Mesendoderm (in vitro differentiated cells): ENCODE measurements around the gene LRRC4C.

ENCODE experiments used
- DNase-seq: peaks from one replicate; pipeline ENCODE4 v3.0.0; 2013
- H2AK5ac ChIP-seq: 2 replicates; pipeline ENCODE4 v1.6.1; 2013; ENCODE audit warnings: low read length, inconsistent platforms
- H2BK120ac ChIP-seq: 2 replicates; pipeline ENCODE4 v1.6.1; 2013; ENCODE audit warnings: low read depth, mild to moderate bottlenecking, low read length, moderate library complexity, mixed read lengths
- H2BK15ac ChIP-seq: replicated peaks from 2 replicates; pipeline ENCODE4 v1.6.1; 2013; ENCODE audit warnings: low read depth, mild to moderate bottlenecking, moderate library complexity
- H2BK5ac ChIP-seq: 2 replicates; pipeline ENCODE4 v1.6.1; 2013; ENCODE audit warnings: low read length, inconsistent platforms
- H3K18ac ChIP-seq: 2 replicates; pipeline ENCODE4 v1.6.1; 2013; ENCODE audit warnings: mild to moderate bottlenecking, low read length, mixed read lengths
- H3K23ac ChIP-seq: one replicate; pipeline ENCODE4 v1.6.1; 2013; ENCODE audit warnings: low read length
- H3K27ac ChIP-seq: 2 replicates; pipeline ENCODE4 v1.5.1; 2013; ENCODE audit warnings: low read depth, mild to moderate bottlenecking, inconsistent platforms, low read length, moderate library complexity
- H3K27me3 ChIP-seq: 2 replicates; pipeline ENCODE4 v1.6.1; 2013; ENCODE audit warnings: low read length, control low read depth, mild to moderate bottlenecking, inconsistent platforms; ENCODE audit not compliant: insufficient read depth, poor library complexity
- H3K36me3 ChIP-seq: 2 replicates; pipeline ENCODE4 v1.6.1; 2013; ENCODE audit warnings: low read length, inconsistent platforms; ENCODE audit not compliant: control insufficient read depth, insufficient read depth
- H3K4ac ChIP-seq: one replicate; pipeline ENCODE4 v1.6.1; 2013; ENCODE audit warnings: low read depth, mild to moderate bottlenecking, low read length, moderate library complexity
- H3K4me1 ChIP-seq: 2 replicates; pipeline ENCODE4 v1.6.1; 2013; ENCODE audit warnings: low read depth, low read length, inconsistent platforms; ENCODE audit not compliant: control insufficient read depth
- H3K4me2 ChIP-seq: 2 replicates; pipeline ENCODE4 v1.6.1; 2013; ENCODE audit warnings: low read length
- H3K4me3 ChIP-seq: 2 replicates; pipeline ENCODE4 v1.5.1; 2013; ENCODE audit warnings: mild to moderate bottlenecking, low read length
- H3K56ac ChIP-seq: one replicate; pipeline ENCODE4 v1.6.1; 2013; ENCODE audit warnings: low read length
- H3K79me1 ChIP-seq: 2 replicates; pipeline ENCODE4 v1.6.1; 2013; ENCODE audit warnings: low read length, inconsistent platforms
- H3K79me2 ChIP-seq: 2 replicates; pipeline ENCODE4 v1.6.1; 2013; ENCODE audit warnings: mild to moderate bottlenecking, low read length; ENCODE audit not compliant: control insufficient read depth, insufficient read depth
- H3K9ac ChIP-seq: 2 replicates; pipeline ENCODE4 v1.6.1; 2013; ENCODE audit warnings: low read length, inconsistent platforms
- H4K5ac ChIP-seq: one replicate; pipeline ENCODE4 v1.6.1; 2013; ENCODE audit warnings: low read length
- H4K8ac ChIP-seq: one replicate; pipeline ENCODE4 v1.6.1; 2013; ENCODE audit warnings: low read depth, mild to moderate bottlenecking, control low read depth, low read length, moderate library complexity
- WGBS: extraction: QIAGEN DNeasy Blood & Tissue Kit; methylation state at CpG from one replicate; pipeline ENCODE4 v1.1.7; 2013; ENCODE audit warnings: low lambda C conversion rate, missing lambda C conversion rate; ENCODE audit not compliant: insufficient coverage; ENCODE audit errors: extremely low coverage; 5-methylcytosine and 5-hydroxymethylcytosine counted together

LRRC4C gene

GRCh38 chr11:40688369-40688768, 771.1 kb downstream of the LRRC4C start:
- H4K8ac ChIP-seq = no peak overlapping the region
- H2BK15ac ChIP-seq = no peak overlapping the region
- H2AK5ac ChIP-seq = no peak overlapping the region
- H3K4ac ChIP-seq = no peak overlapping the region
- no peak overlapping the region for H3K4me3 ChIP-seq
- H3K27ac ChIP-seq = no peak overlapping the region
- H3K79me1 ChIP-seq = no peaks in the 10 kb centered on the region
- WGBS = no CpG with 5 or more reads among the region's 4 CpGs
- H3K56ac ChIP-seq = no peak overlapping the region
- no peak overlapping the region for H2BK5ac ChIP-seq
- H3K4me1 ChIP-seq = peaks cover 1% of the 10 kb centered on the region
- no peak overlapping the region for H3K23ac ChIP-seq
- H3K18ac ChIP-seq = no peak overlapping the region
- H4K5ac ChIP-seq = no peak overlapping the region
- H3K79me2 ChIP-seq = no peaks in the 10 kb centered on the region
- H3K4me2 ChIP-seq = no peak overlapping the region
- no peak for DNase-seq
- H2BK120ac ChIP-seq = no peak overlapping the region
- no peaks in the 10 kb centered on the region for H3K36me3 ChIP-seq
- no peaks in the 10 kb centered on the region for H3K27me3 ChIP-seq
- no peak overlapping the region for H3K9ac ChIP-seq

- no peak overlapping the region for H3K4ac ChIP-seq
- H3K79me1 ChIP-seq = no peaks in the 10 kb centered on the region
- no peak overlapping the region for H4K8ac ChIP-seq
- no peak overlapping the region for H3K4me3 ChIP-seq
- no CpG with 5 or more reads among the region's 5 CpGs for WGBS
- H3K23ac ChIP-seq = no peak overlapping the region
- H4K5ac ChIP-seq = no peak overlapping the region
- no peaks in the 10 kb centered on the region for H3K36me3 ChIP-seq
- H3K4me1 ChIP-seq = peaks cover 1% of the 10 kb centered on the region
- H3K18ac ChIP-seq = no peak overlapping the region
- no peak overlapping the region for H3K27ac ChIP-seq
- H3K79me2 ChIP-seq = no peaks in the 10 kb centered on the region
- H2BK5ac ChIP-seq = no peak overlapping the region
- no peak overlapping the region for H3K9ac ChIP-seq
- no peak overlapping the region for H3K56ac ChIP-seq
- no peaks in the 10 kb centered on the region for H3K27me3 ChIP-seq
- no peak overlapping the region for H2BK15ac ChIP-seq
- DNase-seq = no peak
- H3K4me2 ChIP-seq = no peak overlapping the region
- no peak overlapping the region for H2AK5ac ChIP-seq
- H2BK120ac ChIP-seq = no peak overlapping the region
Observed at GRCh38 chr11:40686765-40687164, 772.7 kb downstream of the LRRC4C start.

- Histone ChIP-seq H3K9ac (no peak overlapping the region), H3K18ac (no peak overlapping the region), H3K4me1 (no peaks in the 10 kb centered on the region), H3K4me2 (no peak overlapping the region), H3K23ac (no peak overlapping the region), H3K4ac (no peak overlapping the region), H3K56ac (no peak overlapping the region), H2BK5ac (no peak overlapping the region), H3K36me3 (no peaks in the 10 kb centered on the region), H3K79me2 (no peaks in the 10 kb centered on the region), H3K27me3 (no peaks in the 10 kb centered on the region), H2AK5ac (no peak overlapping the region), H3K27ac (no peak overlapping the region), H4K5ac (no peak overlapping the region), H2BK120ac (no peak overlapping the region), H4K8ac (no peak overlapping the region), H2BK15ac (no peak overlapping the region), H3K79me1 (no peaks in the 10 kb centered on the region), H3K4me3 (no peak overlapping the region)
- no CpG with 5 or more reads among the region's 7 CpGs for WGBS
- DNase-seq = peak; percentile 42
Observed at GRCh38 chr11:40683010-40683409, 776.4 kb downstream of the LRRC4C start.

- no CpG with 5 or more reads among the region's 3 CpGs for WGBS
- no peak overlapping the region for H4K5ac ChIP-seq
- no peaks in the 10 kb centered on the region for H3K36me3 ChIP-seq
- no peak overlapping the region for H2BK15ac ChIP-seq
- DNase-seq = peak; percentile 42
- no peaks in the 10 kb centered on the region for H3K27me3 ChIP-seq
- no peak overlapping the region for H2BK120ac ChIP-seq
- no peak overlapping the region for H2BK5ac ChIP-seq
- H3K4ac ChIP-seq = no peak overlapping the region
- H3K27ac ChIP-seq = no peak overlapping the region
- H2AK5ac ChIP-seq = no peak overlapping the region
- peak overlapping the region; percentile 34 for H3K18ac ChIP-seq
- H3K79me1 ChIP-seq = no peaks in the 10 kb centered on the region
- no peak overlapping the region for H3K56ac ChIP-seq
- no peaks in the 10 kb centered on the region for H3K79me2 ChIP-seq
- H3K4me1 ChIP-seq = no peaks in the 10 kb centered on the region
- H3K4me3 ChIP-seq = no peak overlapping the region
- no peak overlapping the region for H3K23ac ChIP-seq
- no peak overlapping the region for H4K8ac ChIP-seq
- no peak overlapping the region for H3K4me2 ChIP-seq
- H3K9ac ChIP-seq = no peak overlapping the region
Observed at GRCh38 chr11:40679276-40679675, 780.2 kb downstream of the LRRC4C start.

- H3K27ac ChIP-seq = no peak overlapping the region
- no peak overlapping the region for H3K4me2 ChIP-seq
- H4K8ac ChIP-seq = no peak overlapping the region
- no peaks in the 10 kb centered on the region for H3K79me2 ChIP-seq
- no peak for DNase-seq
- no peak overlapping the region for H3K23ac ChIP-seq
- H3K27me3 ChIP-seq = no peaks in the 10 kb centered on the region
- no peak overlapping the region for H2BK5ac ChIP-seq
- no peak overlapping the region for H2AK5ac ChIP-seq
- H3K9ac ChIP-seq = no peak overlapping the region
- no peaks in the 10 kb centered on the region for H3K79me1 ChIP-seq
- no peak overlapping the region for H3K4ac ChIP-seq
- H3K4me3 ChIP-seq = no peak overlapping the region
- H2BK120ac ChIP-seq = no peak overlapping the region
- H2BK15ac ChIP-seq = no peak overlapping the region
- H3K18ac ChIP-seq = no peak overlapping the region
- H3K4me1 ChIP-seq = no peaks in the 10 kb centered on the region
- no peak overlapping the region for H4K5ac ChIP-seq
- no CpG with 5 or more reads among the region's 2 CpGs for WGBS
- no peak overlapping the region for H3K56ac ChIP-seq
- no peaks in the 10 kb centered on the region for H3K36me3 ChIP-seq
Observed at GRCh38 chr11:40647295-40647694, 812.2 kb downstream of the LRRC4C start.

- no peaks in the 10 kb centered on the region for H3K4me1 ChIP-seq
- no peak overlapping the region for H3K4ac ChIP-seq
- no peak overlapping the region for H3K9ac ChIP-seq
- H3K36me3 ChIP-seq = no peaks in the 10 kb centered on the region
- DNase-seq = no peak
- H3K4me2 ChIP-seq = no peak overlapping the region
- H3K56ac ChIP-seq = no peak overlapping the region
- no peak overlapping the region for H2BK5ac ChIP-seq
- no peak overlapping the region for H4K8ac ChIP-seq
- no peak overlapping the region for H2AK5ac ChIP-seq
- H3K27ac ChIP-seq = no peak overlapping the region
- no peak overlapping the region for H3K4me3 ChIP-seq
- no peak overlapping the region for H2BK15ac ChIP-seq
- no peaks in the 10 kb centered on the region for H3K27me3 ChIP-seq
- no peak overlapping the region for H3K18ac ChIP-seq
- WGBS = no CpG with 5 or more reads among the region's 1 CpG
- H4K5ac ChIP-seq = no peak overlapping the region
- H3K79me2 ChIP-seq = no peaks in the 10 kb centered on the region
- H2BK120ac ChIP-seq = no peak overlapping the region
- no peak overlapping the region for H3K23ac ChIP-seq
- no peaks in the 10 kb centered on the region for H3K79me1 ChIP-seq
Observed at GRCh38 chr11:40642284-40642683, 817.2 kb downstream of the LRRC4C start.
